Keratinocyte (primary cell): ENCODE results near the gene LRRC4C. TPM values are rescaled to one million over a fixed set of nuclear protein-coding genes. Genes with fewer than 3 reads are reported as not detected.

ENCODE experiments used
- DNase-seq: peaks from one replicate; pipeline ENCODE4 v3.0.0-alpha.2; 2011; ENCODE audit warnings: low read depth, missing footprints, low spot score
- FAIRE-seq: peaks from 2 replicates; lab custom pipeline; 2011; peaks lifted over from hg19 to GRCh38; lab: Jason Lieb, UNC
- H2AFZ ChIP-seq: 2 replicates; pipeline ENCODE4 v1.6.0; 2012; ENCODE audit warnings: low read length, control low read depth, inconsistent platforms; ENCODE audit not compliant: control insufficient read depth
- H3K27ac ChIP-seq: 2 replicates; pipeline ENCODE4 v1.5.1; 2011; ENCODE audit warnings: low read length; ENCODE audit not compliant: control insufficient read depth, insufficient read depth
- H3K27me3 ChIP-seq: 3 replicates; pipeline ENCODE4 v1.6.0; 2011; ENCODE audit warnings: low read length; ENCODE audit not compliant: control insufficient read depth, insufficient read depth; ENCODE audit errors: extremely low read depth
- H3K36me3 ChIP-seq, 2 experiments: 2 replicates in 1 of 2; 3 replicates in 1 of 2; pipeline ENCODE4 v1.5.1; 2011; ENCODE audit warnings: low read length in 2 of 2, mild to moderate bottlenecking in 1 of 2; ENCODE audit not compliant: control insufficient read depth in 2 of 2, insufficient read depth in 2 of 2; ENCODE audit errors: extremely low read depth in 1 of 2
- H3K4me1 ChIP-seq: 3 replicates; pipeline ENCODE4 v1.5.1; 2011; ENCODE audit warnings: low read length; ENCODE audit not compliant: control insufficient read depth, insufficient read depth; ENCODE audit errors: extremely low read depth
- H3K4me2 ChIP-seq: 3 replicates; pipeline ENCODE4 v1.6.0; 2011; ENCODE audit warnings: low read depth, low read length; ENCODE audit not compliant: control insufficient read depth, insufficient read depth; ENCODE audit errors: extremely low read depth
- H3K4me3 ChIP-seq, 3 experiments: fragments of 200-600 bp in 1 of 3; sonication (generic) in 1 of 3; 2 replicates in 2 of 3; 3 replicates in 1 of 3; pipeline ENCODE4 v1.5.1; 2011 to 2016; ENCODE audit warnings: low read length in 3 of 3, mild to moderate bottlenecking in 3 of 3, control low read depth in 2 of 3, inconsistent platforms in 1 of 3, low read depth in 1 of 3, mixed read lengths in 1 of 3, mixed run types in 1 of 3, moderate library complexity in 1 of 3; ENCODE audit not compliant: control insufficient read depth in 2 of 3, insufficient read depth in 2 of 3; ENCODE audit errors: extremely low read depth in 1 of 3
- H3K79me2 ChIP-seq: 2 replicates; pipeline ENCODE4 v1.6.0; 2012; ENCODE audit warnings: low read length; ENCODE audit not compliant: control insufficient read depth, insufficient read depth
- H3K9ac ChIP-seq: 3 replicates; pipeline ENCODE4 v1.6.0; 2011; ENCODE audit warnings: low read length; ENCODE audit not compliant: control insufficient read depth, insufficient read depth; ENCODE audit errors: extremely low read depth
- H3K9me1 ChIP-seq: 3 replicates; pipeline ENCODE4 v1.6.0; 2011; ENCODE audit warnings: low read length; ENCODE audit not compliant: control insufficient read depth, insufficient read depth; ENCODE audit errors: extremely low read depth
- H3K9me3 ChIP-seq: 2 replicates; pipeline ENCODE4 v1.5.1; 2012; ENCODE audit warnings: low read depth, low read length; ENCODE audit not compliant: control insufficient read depth
- H4K20me1 ChIP-seq: 3 replicates; pipeline ENCODE4 v1.6.0; 2011; ENCODE audit warnings: low read length; ENCODE audit not compliant: control insufficient read depth, insufficient read depth; ENCODE audit errors: extremely low read depth
- EZH2 ChIP-seq: IDR thresholded peaks from one replicate; pipeline ENCODE4 v1.6.1; 2012; ENCODE audit warnings: inconsistent platforms, mild to moderate bottlenecking, low read length, moderate library complexity
- dilution Hi-C: fragments of 300-500 bp; cut with MboI; formaldehyde crosslinking; loops from one replicate; pipeline ENCODE4 v1.7.0; 2020; ENCODE audit warnings: low sequenced_read_pairs; ENCODE audit not compliant: extremely low pct_ligation_motif_present
- polyA plus RNA-seq, 5 experiments: library from polyadenylated mRNA; depleted of rRNA in 3 of 5; stranded (reverse) in 3 of 5; stranded (forward) in 1 of 5; unstranded in 1 of 5; fragments of >200 nt; gene quantifications; 1 replicate in 1 of 5; 2 replicates in 3 of 5; 3 replicates in 1 of 5; pipeline versions ENCODE4 v1.2.1 to v1.2.3, GENCODE V29; 2011 to 2012; ENCODE audit warnings: missing spikeins in 2 of 5, low read depth in 1 of 5, low replicate concordance in 1 of 5
- TF ChIP-seq, protein P1 (sequence below), 3 experiments: IDR thresholded peaks in 1 of 3; conservative IDR thresholded peaks in 1 of 3; optimal IDR thresholded peaks in 1 of 3; 2 replicates in 2 of 3; 3 replicates in 1 of 3; pipeline versions ENCODE3 to v1.5.1; 2011; ENCODE audit warnings: low read length in 3 of 3, mild to moderate bottlenecking in 3 of 3, moderate library complexity in 2 of 3, control low read depth in 1 of 3, inconsistent platforms in 1 of 3; ENCODE audit not compliant: insufficient read depth in 2 of 3; ENCODE audit errors: extremely low read depth in 1 of 3

LRRC4C gene
- polyA plus RNA-seq, 1 donor (not counting 4 experiments of a cell fraction or from before 2014, with no cell fraction given), result not detected

- dilution Hi-C loops, result no loop called here
- no peak for FAIRE-seq
These were observed 416.8 kb downstream of the LRRC4C start for GRCh38 chr11:41042688-41043087.

DNA sequence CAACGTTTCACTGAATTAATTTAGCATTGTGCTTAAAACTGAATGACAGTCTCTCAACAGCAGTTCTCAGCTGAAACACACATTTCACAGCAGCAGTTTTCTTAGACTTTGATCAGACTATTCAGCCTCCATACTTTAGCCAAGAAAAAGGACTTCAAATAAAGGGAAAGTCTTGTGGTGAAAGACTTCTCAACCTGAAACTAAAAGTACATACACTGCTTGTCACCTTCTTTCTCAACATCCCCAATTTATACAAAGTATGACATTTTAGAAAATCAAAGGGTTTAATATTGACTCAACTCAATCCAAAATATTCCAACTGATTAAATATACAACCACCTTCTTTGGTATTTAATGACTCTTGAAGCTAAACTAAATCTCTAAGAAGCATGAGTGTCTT, 419.0 kb downstream of the LRRC4C start:
- H3K9me3 ChIP-seq, result no peaks in the 10 kb centered on the region
- H2AFZ ChIP-seq, result no peak overlapping the region
- no peaks in the 10 kb centered on the region for H3K4me1 ChIP-seq
- no peak overlapping the region for H3K4me3 ChIP-seq
- H3K9me1 ChIP-seq, result no peaks in the 10 kb centered on the region
- no peaks in the 10 kb centered on the region for H3K79me2 ChIP-seq
- H4K20me1 ChIP-seq, result no peaks in the 10 kb centered on the region
- dilution Hi-C loops, result no loop called here
- no peak overlapping the region for H3K27ac ChIP-seq
- TF ChIP-seq, protein P1, sequence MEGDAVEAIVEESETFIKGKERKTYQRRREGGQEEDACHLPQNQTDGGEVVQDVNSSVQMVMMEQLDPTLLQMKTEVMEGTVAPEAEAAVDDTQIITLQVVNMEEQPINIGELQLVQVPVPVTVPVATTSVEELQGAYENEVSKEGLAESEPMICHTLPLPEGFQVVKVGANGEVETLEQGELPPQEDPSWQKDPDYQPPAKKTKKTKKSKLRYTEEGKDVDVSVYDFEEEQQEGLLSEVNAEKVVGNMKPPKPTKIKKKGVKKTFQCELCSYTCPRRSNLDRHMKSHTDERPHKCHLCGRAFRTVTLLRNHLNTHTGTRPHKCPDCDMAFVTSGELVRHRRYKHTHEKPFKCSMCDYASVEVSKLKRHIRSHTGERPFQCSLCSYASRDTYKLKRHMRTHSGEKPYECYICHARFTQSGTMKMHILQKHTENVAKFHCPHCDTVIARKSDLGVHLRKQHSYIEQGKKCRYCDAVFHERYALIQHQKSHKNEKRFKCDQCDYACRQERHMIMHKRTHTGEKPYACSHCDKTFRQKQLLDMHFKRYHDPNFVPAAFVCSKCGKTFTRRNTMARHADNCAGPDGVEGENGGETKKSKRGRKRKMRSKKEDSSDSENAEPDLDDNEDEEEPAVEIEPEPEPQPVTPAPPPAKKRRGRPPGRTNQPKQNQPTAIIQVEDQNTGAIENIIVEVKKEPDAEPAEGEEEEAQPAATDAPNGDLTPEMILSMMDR (optimal IDR thresholded peaks at IDR 0.05 in 1 of 3, IDR thresholded peaks at IDR 0.05 in 1 of 3, conservative IDR thresholded peaks at IDR 0.05 in 1 of 3; ENCODE audit: extremely low read depth in 1 of 3, insufficient read depth in 2 of 3, low read length in 3 of 3), result no peak
- no peak for TF ChIP-seq EZH2
- no peak overlapping the region for H3K9ac ChIP-seq
- DNase-seq, result no peak
- H3K27me3 ChIP-seq, result no peaks in the 10 kb centered on the region
- H3K4me2 ChIP-seq, result no peak overlapping the region
- no peak for FAIRE-seq
- H3K36me3 ChIP-seq, result no peaks in the 10 kb centered on the region

More at GRCh38 chr11:41042688-41043087, 416.8 kb downstream of the LRRC4C start:
- Histone ChIP-seq H3K79me2 (no peaks in the 10 kb centered on the region), H3K9me1 (no peaks in the 10 kb centered on the region), H3K9me3 (no peaks in the 10 kb centered on the region), H3K36me3 (no peaks in the 10 kb centered on the region), H4K20me1 (no peaks in the 10 kb centered on the region), H3K27ac (no peak overlapping the region), H3K4me3 (no peak overlapping the region), H3K4me1 (no peaks in the 10 kb centered on the region), H3K4me2 (no peak overlapping the region), H3K27me3 (no peaks in the 10 kb centered on the region), H3K9ac (no peak overlapping the region), H2AFZ (no peak overlapping the region)
- DNase-seq, result no peak
- TF ChIP-seq EZH2, result no peak
- TF ChIP-seq, protein P1 (optimal IDR thresholded peaks at IDR 0.05 in 1 of 3, IDR thresholded peaks at IDR 0.05 in 1 of 3, conservative IDR thresholded peaks at IDR 0.05 in 1 of 3; ENCODE audit: extremely low read depth in 1 of 3, insufficient read depth in 2 of 3, low read length in 3 of 3), result no peak
